Smooth muscle cell (in vitro differentiated cells): ENCODE results near the gene SBNO2. TPM values are rescaled to one million over a fixed set of nuclear protein-coding genes. Genes with fewer than 3 reads are reported as not detected.

Source experiments
- DNase-seq: peaks from one replicate; lab custom pipeline; 2025; ENCODE audit not compliant: unreplicated experiment; lab: John Stamatoyannopoulos, UW
- H2AFZ ChIP-seq: fragments of 200-600 bp; sonication (generic); 2 replicates; pipeline ENCODE4 v1.6.0; 2016; ENCODE audit warnings: antibody characterized with exemption, low read depth, mild to moderate bottlenecking
- H3F3A ChIP-seq: fragments of 200-600 bp; sonication (generic); 2 replicates; pipeline ENCODE4 v1.6.0; 2017; ENCODE audit warnings: antibody characterized with exemption, low read depth
- H3K27ac ChIP-seq: fragments of 200-600 bp; sonication (generic); 2 replicates; pipeline ENCODE4 v1.5.1; 2016; ENCODE audit warnings: low read depth, mild to moderate bottlenecking
- H3K27me3 ChIP-seq: fragments of 200-600 bp; sonication (generic); 2 replicates; pipeline ENCODE4 v1.6.1; 2016; ENCODE audit warnings: low read depth, mild to moderate bottlenecking
- H3K36me3 ChIP-seq: fragments of 200-600 bp; sonication (generic); 2 replicates; pipeline ENCODE4 v1.5.1; 2016; ENCODE audit warnings: low read depth
- H3K4me1 ChIP-seq: fragments of 200-600 bp; sonication (generic); 2 replicates; pipeline ENCODE4 v1.5.1; 2016; ENCODE audit warnings: low read depth
- H3K4me2 ChIP-seq: fragments of 200-600 bp; sonication (generic); 2 replicates; pipeline ENCODE4 v1.6.0; 2016; ENCODE audit warnings: mild to moderate bottlenecking
- H3K4me3 ChIP-seq: fragments of 200-600 bp; sonication (generic); 2 replicates; pipeline ENCODE4 v1.5.1; 2016; ENCODE audit warnings: mild to moderate bottlenecking
- H3K79me2 ChIP-seq: fragments of 200-600 bp; sonication (generic); 2 replicates; pipeline ENCODE4 v1.6.0; 2016; ENCODE audit warnings: low read depth, mild to moderate bottlenecking
- H3K9ac ChIP-seq: fragments of 200-600 bp; sonication (generic); 2 replicates; pipeline ENCODE4 v1.6.0; 2016; ENCODE audit warnings: low read depth
- H3K9me3 ChIP-seq: fragments of 200-600 bp; sonication (generic); replicated peaks from 2 replicates; pipeline ENCODE4 v1.5.1; 2016; ENCODE audit warnings: low read depth
- H4K20me1 ChIP-seq: fragments of 200-600 bp; sonication (generic); 2 replicates; pipeline ENCODE4 v1.6.0; 2016; ENCODE audit warnings: low read depth
- CTCF ChIP-seq: fragments of 200-600 bp; sonication (generic); IDR thresholded peaks from 2 replicates; pipeline ENCODE4 v1.5.1; 2017; ENCODE audit warnings: borderline replicate concordance, mild to moderate bottlenecking, antibody characterized with exemption; ENCODE audit not compliant: insufficient read depth, poor library complexity, severe bottlenecking
- WGBS: methylation state at CpG from one replicate; pipeline ENCODE4 v1.1.7; 2016; ENCODE audit warnings: low lambda C conversion rate; 5-methylcytosine and 5-hydroxymethylcytosine counted together
- polyA plus RNA-seq: library from polyadenylated mRNA; unstranded; fragments of >200 nt; fragmentation: Nextera tagmentation; extraction: Ambion mirVana; gene quantifications from 2 replicates; pipeline ENCODE4 v1.2.1, GENCODE V29; 2016
- total RNA-seq: library from RNA; depleted of rRNA; stranded (reverse); fragments of >200 nt; gene quantifications from 2 replicates; pipeline ENCODE4 v1.2.3, GENCODE V29; 2014

SBNO2 gene
- total and polyA plus RNA-seq, 2 experiments from 2014 or later: 16.4 to 17.6 TPM

- Histone ChIP-seq H4K20me1 (peaks cover 83% of the 10 kb centered on the region), H3K79me2 (peaks cover 58% of the 10 kb centered on the region), H3K36me3 (no peaks in the 10 kb centered on the region), H3K9me3 (no peaks in the 10 kb centered on the region), H3K9ac (no peak overlapping the region), H3K4me3 (no peak overlapping the region), H3K4me2 (no peak overlapping the region), H3K27me3 (no peaks in the 10 kb centered on the region), H3K27ac (no peak overlapping the region), H3K4me1 (peaks cover 10% of the 10 kb centered on the region), H2AFZ (no peak overlapping the region), H3F3A (no peaks in the 10 kb centered on the region)
- no peak for DNase-seq
- 94% methylated on average over 18 of the region's 21 CpGs for WGBS
- TF ChIP-seq CTCF: no peak
Observed at GRCh38 chr19:1164684-1165531, 9.2 kb downstream of the SBNO2 start.

DNA sequence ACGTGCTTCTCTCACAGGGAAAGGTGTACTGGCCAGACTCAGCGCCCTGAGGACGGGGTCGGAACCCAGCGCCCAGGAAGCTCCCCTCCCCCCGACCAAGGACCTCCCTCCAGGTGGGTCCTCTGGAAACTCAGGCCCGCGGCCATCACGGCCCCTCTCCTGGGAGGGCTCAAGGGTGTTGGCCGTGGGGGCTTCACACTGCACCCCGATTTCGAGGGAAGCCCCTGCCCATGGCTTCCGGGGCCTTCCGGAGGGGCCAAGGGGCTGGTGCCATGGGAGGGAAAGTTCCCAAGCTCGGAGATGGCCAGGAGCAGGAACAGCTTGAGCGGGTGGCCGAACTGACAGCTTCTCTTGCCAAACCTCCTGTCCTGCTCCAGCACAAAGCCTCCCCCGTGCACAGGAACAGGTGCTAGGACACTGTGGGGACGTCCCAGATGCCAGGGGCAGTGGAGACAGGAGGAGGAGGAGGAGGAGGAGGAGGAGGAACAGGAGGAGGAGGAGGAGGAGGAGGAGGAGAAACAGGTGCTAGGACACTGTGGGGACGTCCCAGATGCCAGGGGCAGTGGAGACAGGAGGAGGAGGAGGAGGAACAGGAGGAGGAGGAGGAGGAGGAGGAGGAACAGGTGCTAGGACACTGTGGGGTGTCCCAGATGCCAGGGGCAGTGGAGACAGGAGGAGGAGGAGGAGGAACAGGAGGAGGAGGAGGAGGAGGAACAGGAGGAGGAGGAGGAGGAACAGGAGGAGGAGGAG lies 10.0 kb downstream of the SBNO2 start:
- H3K4me3 ChIP-seq: no peak overlapping the region
- H3K27ac ChIP-seq: no peak overlapping the region
- H3K36me3 ChIP-seq: no peaks in the 10 kb centered on the region
- H3K9me3 ChIP-seq: no peaks in the 10 kb centered on the region
- no peak overlapping the region for H3K4me2 ChIP-seq
- no peak for TF ChIP-seq CTCF
- H3K4me1 ChIP-seq: peaks cover 4% of the 10 kb centered on the region
- no peaks in the 10 kb centered on the region for H3F3A ChIP-seq
- no peak for DNase-seq
- H3K79me2 ChIP-seq: peaks cover 52% of the 10 kb centered on the region
- H3K27me3 ChIP-seq: no peaks in the 10 kb centered on the region
- peaks cover 78% of the 10 kb centered on the region for H4K20me1 ChIP-seq
- no peak overlapping the region for H3K9ac ChIP-seq
- 93% methylated on average over 18 of the region's 20 CpGs for WGBS
- no peak overlapping the region for H2AFZ ChIP-seq

GRCh38 chr19:1163283-1163933 lies 10.7 kb downstream of the SBNO2 start:
- peaks cover 45% of the 10 kb centered on the region for H3K79me2 ChIP-seq
- H3K4me1 ChIP-seq: peaks cover 4% of the 10 kb centered on the region
- no peak overlapping the region for H3K27ac ChIP-seq
- H3K4me2 ChIP-seq: no peak overlapping the region
- H2AFZ ChIP-seq: no peak overlapping the region
- no peaks in the 10 kb centered on the region for H3F3A ChIP-seq
- 96% methylated on average over 36 of the region's 41 CpGs for WGBS
- no peak for DNase-seq
- no peaks in the 10 kb centered on the region for H3K27me3 ChIP-seq
- no peak for TF ChIP-seq CTCF
- H4K20me1 ChIP-seq: peaks cover 77% of the 10 kb centered on the region
- no peak overlapping the region for H3K4me3 ChIP-seq
- H3K9ac ChIP-seq: no peak overlapping the region
- no peaks in the 10 kb centered on the region for H3K9me3 ChIP-seq
- H3K36me3 ChIP-seq: no peaks in the 10 kb centered on the region
